GM18517 (cell line): ENCODE data around the gene MKI67.
"Not testable (repeated sequence)": the region's sequence is repeated elsewhere in the genome, so short reads cannot be mapped to it uniquely, and the experiment has no call there.

Experiments used
- ATAC-seq: cut with Tn5 transposase; IDR thresholded peaks from one replicate; pipeline ENCODE4 v1.9.1; 2021; ENCODE audit warnings: mild to moderate bottlenecking, moderate library complexity; ENCODE audit not compliant: unreplicated experiment

Gene MKI67

GRCh38 chr10:128149267-128150014, 23.2 kb upstream of the MKI67 start:
- no peak for ATAC-seq

GRCh38 chr10:128147669-128148068, 21.4 kb upstream of the MKI67 start:
- ATAC-seq = no peak

- peak; percentile 64 for ATAC-seq
Observed at GRCh38 chr10:128147064-128147463, 20.8 kb upstream of the MKI67 start.

GRCh38 chr10:128144547-128144946, 18.3 kb upstream of the MKI67 start:
- no peak for ATAC-seq

GRCh38 chr10:128143531-128143930, 17.3 kb upstream of the MKI67 start:
- ATAC-seq = no peak

- no peak for ATAC-seq
Observed at GRCh38 chr10:128140425-128140824, 14.2 kb upstream of the MKI67 start.

- not testable (repeated sequence) for ATAC-seq
Observed at GRCh38 chr10:128138429-128138828, 12.2 kb upstream of the MKI67 start.

- no peak for ATAC-seq
Observed at GRCh38 chr10:128137877-128138276, 11.7 kb upstream of the MKI67 start.

- no peak for ATAC-seq
Observed at GRCh38 chr10:128130051-128130450, 3.8 kb upstream of the MKI67 start.

GRCh38 chr10:128128582-128128981, 2.4 kb upstream of the MKI67 start:
- no peak for ATAC-seq

- ATAC-seq = no peak
Observed at GRCh38 chr10:128125416-128125943, 743 bp downstream of the MKI67 start.

GRCh38 chr10:128124813-128125403, 1.3 kb downstream of the MKI67 start:
- no peak for ATAC-seq

- no peak for ATAC-seq
Observed at GRCh38 chr10:128123846-128124245, 2.4 kb downstream of the MKI67 start.

- ATAC-seq = no peak
Observed at GRCh38 chr10:128122931-128123330, 3.3 kb downstream of the MKI67 start.

- no peak for ATAC-seq
Observed at GRCh38 chr10:128121750-128122412, 4.3 kb downstream of the MKI67 start.

GRCh38 chr10:128116851-128117615, 9.2 kb downstream of the MKI67 start:
- ATAC-seq = no peak

- no peak for ATAC-seq
Observed at GRCh38 chr10:128116187-128116586, 10.0 kb downstream of the MKI67 start.

GRCh38 chr10:128115356-128115755, 10.9 kb downstream of the MKI67 start:
- ATAC-seq = no peak

GRCh38 chr10:128114901-128115300, 11.3 kb downstream of the MKI67 start:
- no peak for ATAC-seq

GRCh38 chr10:128113026-128113425, 13.2 kb downstream of the MKI67 start:
- no peak for ATAC-seq

- ATAC-seq = no peak
Observed at GRCh38 chr10:128111696-128112095, 14.5 kb downstream of the MKI67 start.
